Measurements from ENCODE around the gene SLC25A5.

Gene SLC25A5

DNA sequence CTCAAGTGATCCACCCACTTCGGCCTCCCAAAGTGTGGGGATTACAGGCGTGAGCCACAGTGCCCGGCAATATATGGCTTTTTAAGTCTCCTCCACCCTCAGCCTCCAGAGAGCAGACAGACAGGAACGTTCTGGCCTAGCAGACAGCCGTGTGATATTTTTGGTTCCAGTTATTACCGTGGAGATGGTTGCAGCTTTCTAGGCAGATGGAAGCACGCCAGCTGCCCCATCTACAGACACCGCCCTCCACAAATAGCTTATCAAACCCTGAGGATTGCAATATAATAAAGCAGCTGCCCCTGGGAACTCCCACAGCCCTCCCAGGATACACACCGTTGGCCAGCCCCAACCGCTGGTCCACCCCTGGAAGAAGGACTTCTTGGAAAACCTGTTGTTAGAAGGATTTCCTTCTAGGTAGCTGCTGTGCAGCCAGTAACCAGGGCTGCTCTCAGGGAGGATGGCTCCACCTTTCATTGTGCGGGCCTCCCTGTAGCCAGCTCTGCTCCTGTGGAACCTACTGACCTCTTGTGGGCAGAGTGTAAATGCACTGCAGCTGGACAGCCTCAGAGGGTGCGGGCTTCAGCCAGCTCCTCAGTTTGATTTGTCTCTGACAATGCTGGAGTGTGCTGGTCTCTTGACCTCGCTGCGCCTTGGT lies 44.0 kb downstream of the SLC25A5 start:
- DNase-seq = peak; percentile 26

DNA sequence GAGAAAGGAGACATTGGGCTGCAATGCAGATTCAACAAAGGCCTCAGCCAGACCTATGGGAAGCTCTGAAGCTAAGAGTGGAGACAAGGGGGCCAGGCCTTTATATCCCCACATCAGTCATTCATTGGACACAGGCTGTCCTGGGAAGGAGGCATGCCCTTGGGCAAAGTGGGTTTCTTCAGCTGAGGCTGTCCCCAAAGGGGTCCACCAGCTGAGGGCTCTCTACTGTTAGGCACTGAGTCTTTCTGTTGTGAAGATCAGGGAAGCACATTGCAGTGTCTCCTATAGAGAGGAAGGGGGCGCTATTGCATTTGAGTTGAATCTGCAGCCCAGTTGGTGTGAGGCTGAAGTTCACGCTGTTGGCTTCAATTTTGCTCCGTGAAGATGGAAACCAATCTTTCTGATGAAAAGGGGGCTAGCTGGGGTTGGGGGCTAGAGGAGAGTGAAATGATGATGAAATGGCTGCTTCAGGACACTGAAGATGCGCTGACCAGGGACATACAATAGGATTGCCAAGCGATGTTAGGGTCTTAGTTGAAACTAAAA lies 48.0 kb downstream of the SLC25A5 start:
- no peak for DNase-seq

DNA sequence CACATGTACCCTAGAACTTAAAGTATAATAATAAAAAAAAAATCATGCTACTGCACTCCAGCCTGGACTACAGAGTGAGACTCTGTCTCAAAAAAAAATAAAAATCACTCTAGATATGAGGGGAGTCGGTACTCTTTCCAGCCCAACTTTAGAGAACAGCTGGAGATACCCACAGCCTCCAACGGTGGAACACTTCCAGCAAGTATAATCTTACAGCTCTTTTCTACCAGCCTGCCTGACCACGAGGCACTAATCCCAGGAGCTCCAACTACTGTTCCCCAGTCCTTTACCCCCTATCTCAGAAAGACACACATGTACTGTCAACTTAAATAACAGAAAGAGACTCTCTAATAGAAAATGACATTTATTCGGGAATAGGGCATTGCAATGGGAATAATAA lies 50.1 kb downstream of the SLC25A5 start:
- no peak for DNase-seq
